ENCODE results near the gene COL5A2.
A peak's percentile ranks its signal among the peaks of the same experiment; 100 is the strongest.

COL5A2 gene

DNA sequence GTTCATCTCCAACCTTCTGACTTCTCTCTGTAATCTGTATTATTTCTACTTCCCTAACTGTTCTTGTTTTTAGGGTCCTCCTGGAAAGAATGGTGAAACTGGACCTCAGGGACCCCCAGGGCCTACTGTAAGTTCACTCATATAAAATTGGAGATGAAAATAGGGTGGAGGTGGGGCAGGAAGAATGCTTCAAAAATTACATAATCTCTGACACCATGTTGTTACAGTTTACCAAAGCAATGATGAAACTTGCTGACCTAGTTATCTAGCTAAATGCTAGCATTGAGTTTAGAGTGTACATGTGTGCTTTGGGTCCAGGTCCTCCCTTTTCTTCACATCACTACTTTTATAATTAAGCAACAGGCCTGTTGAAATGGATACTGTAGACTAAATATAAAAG is 182.3 kb downstream of the COL5A2 start:
- TF ChIP-seq, protein P1, sequence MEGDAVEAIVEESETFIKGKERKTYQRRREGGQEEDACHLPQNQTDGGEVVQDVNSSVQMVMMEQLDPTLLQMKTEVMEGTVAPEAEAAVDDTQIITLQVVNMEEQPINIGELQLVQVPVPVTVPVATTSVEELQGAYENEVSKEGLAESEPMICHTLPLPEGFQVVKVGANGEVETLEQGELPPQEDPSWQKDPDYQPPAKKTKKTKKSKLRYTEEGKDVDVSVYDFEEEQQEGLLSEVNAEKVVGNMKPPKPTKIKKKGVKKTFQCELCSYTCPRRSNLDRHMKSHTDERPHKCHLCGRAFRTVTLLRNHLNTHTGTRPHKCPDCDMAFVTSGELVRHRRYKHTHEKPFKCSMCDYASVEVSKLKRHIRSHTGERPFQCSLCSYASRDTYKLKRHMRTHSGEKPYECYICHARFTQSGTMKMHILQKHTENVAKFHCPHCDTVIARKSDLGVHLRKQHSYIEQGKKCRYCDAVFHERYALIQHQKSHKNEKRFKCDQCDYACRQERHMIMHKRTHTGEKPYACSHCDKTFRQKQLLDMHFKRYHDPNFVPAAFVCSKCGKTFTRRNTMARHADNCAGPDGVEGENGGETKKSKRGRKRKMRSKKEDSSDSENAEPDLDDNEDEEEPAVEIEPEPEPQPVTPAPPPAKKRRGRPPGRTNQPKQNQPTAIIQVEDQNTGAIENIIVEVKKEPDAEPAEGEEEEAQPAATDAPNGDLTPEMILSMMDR (IDR thresholded peaks at IDR 0.05; ENCODE audit: unreplicated experiment in 3 of 3) = no peak
- Mint-ChIP-seq H3K27me3 (ENCODE audit: low read depth) (no peaks in the 10 kb centered on the region), H3K27ac (peak overlapping the region; percentile 1 to 90 (median 64)), H3K9me3 (no peaks in the 10 kb centered on the region), H3K36me3 (ENCODE audit: low read depth) (peaks cover 78% of the 10 kb centered on the region), H3K4me1 (peaks cover 33% of the 10 kb centered on the region), H3K4me3 (no peak overlapping the region)

GRCh38 chr2:188993247-188993646 is 186.3 kb downstream of the COL5A2 start:
- no peaks in the 10 kb centered on the region for H3K9me3 Mint-ChIP-seq
- TF ChIP-seq, protein P1 (IDR thresholded peaks at IDR 0.05; ENCODE audit: unreplicated experiment in 3 of 3) = no peak
- H3K36me3 Mint-ChIP-seq (ENCODE audit: low read depth) = peaks cover 76% of the 10 kb centered on the region
- no peaks in the 10 kb centered on the region for H3K27me3 Mint-ChIP-seq (ENCODE audit: low read depth)
- no peak overlapping the region for H3K4me3 Mint-ChIP-seq
- peaks cover 18% of the 10 kb centered on the region for H3K4me1 Mint-ChIP-seq
- H3K27ac Mint-ChIP-seq = peak overlapping the region in 2 of 3 experiments; percentile 61 to 87

GRCh38 chr2:188986839-188987238 is 192.7 kb downstream of the COL5A2 start:
- Mint-ChIP-seq H3K9me3 (no peaks in the 10 kb centered on the region), H3K27ac (peak overlapping the region in 2 of 3 experiments; percentile 56 to 74), H3K36me3 (ENCODE audit: low read depth) (peaks cover 53% of the 10 kb centered on the region), H3K27me3 (ENCODE audit: low read depth) (no peaks in the 10 kb centered on the region), H3K4me1 (peaks cover 40% of the 10 kb centered on the region), H3K4me3 (peak overlapping the region in 1 of 3 experiments; percentile 44)
- TF ChIP-seq, protein P1 (IDR thresholded peaks at IDR 0.05; ENCODE audit: unreplicated experiment in 3 of 3) = no peak

DNA sequence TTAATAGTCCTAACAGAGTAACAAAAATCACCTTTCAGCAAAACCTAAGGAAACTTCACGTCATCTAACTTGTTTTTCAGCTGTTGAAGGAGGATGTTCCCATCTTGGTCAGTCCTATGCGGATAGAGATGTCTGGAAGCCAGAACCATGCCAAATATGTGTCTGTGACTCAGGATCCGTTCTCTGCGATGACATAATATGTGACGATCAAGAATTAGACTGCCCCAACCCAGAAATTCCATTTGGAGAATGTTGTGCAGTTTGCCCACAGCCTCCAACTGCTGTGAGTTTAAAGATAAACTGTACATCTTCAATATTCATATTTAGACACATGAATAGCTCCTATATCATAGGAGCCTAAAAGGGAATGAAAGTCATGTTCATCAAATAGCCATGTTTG is 194.9 kb downstream of the COL5A2 start:
- Mint-ChIP-seq H3K27me3 (ENCODE audit: low read depth) (no peaks in the 10 kb centered on the region), H3K9me3 (no peaks in the 10 kb centered on the region), H3K36me3 (ENCODE audit: low read depth) (peaks cover 44% of the 10 kb centered on the region), H3K27ac (peak overlapping the region in 2 of 3 experiments; percentile 74 to 77), H3K4me1 (peaks cover 48% of the 10 kb centered on the region), H3K4me3 (peak overlapping the region in 2 of 3 experiments; percentile 31 to 80)
- TF ChIP-seq, protein P1 (IDR thresholded peaks at IDR 0.05; ENCODE audit: unreplicated experiment in 3 of 3) = no peak

- Mint-ChIP-seq H3K36me3 (ENCODE audit: low read depth) (peaks cover 40% of the 10 kb centered on the region), H3K9me3 (no peaks in the 10 kb centered on the region), H3K4me1 (peaks cover 52% of the 10 kb centered on the region), H3K27ac (peak overlapping the region in 2 of 3 experiments; percentile 74 to 86), H3K4me3 (peak overlapping the region in 2 of 3 experiments; percentile 71 to 80), H3K27me3 (ENCODE audit: low read depth) (no peaks in the 10 kb centered on the region)
- TF ChIP-seq, protein P1 (IDR thresholded peaks at IDR 0.05; ENCODE audit: unreplicated experiment in 3 of 3) = peak; percentile 35 to 44 (median 36)
Observed at GRCh38 chr2:188984065-188984491, 195.5 kb downstream of the COL5A2 start.

GRCh38 chr2:188983427-188984064 is 196.0 kb downstream of the COL5A2 start:
- TF ChIP-seq, protein P1 (IDR thresholded peaks at IDR 0.05; ENCODE audit: unreplicated experiment in 3 of 3) = peak; percentile 26 to 33 (median 27)
- no peaks in the 10 kb centered on the region for H3K9me3 Mint-ChIP-seq
- peak overlapping the region; percentile 19 to 80 (median 71) for H3K4me3 Mint-ChIP-seq
- peak overlapping the region in 2 of 3 experiments; percentile 74 to 85 for H3K27ac Mint-ChIP-seq
- no peaks in the 10 kb centered on the region for H3K27me3 Mint-ChIP-seq (ENCODE audit: low read depth)
- peaks cover 43% of the 10 kb centered on the region for H3K36me3 Mint-ChIP-seq (ENCODE audit: low read depth)
- peaks cover 57% of the 10 kb centered on the region for H3K4me1 Mint-ChIP-seq
